ENCODE data around the gene KDM4B. TPM values are rescaled to one million over a fixed set of nuclear protein-coding genes. Genes with fewer than 3 reads are reported as not detected.

The KDM4B gene
- total and polyA plus RNA-seq, 9 of the 15 experiments (the other 6 are each of a cell fraction or from before 2014, with no cell fraction given), result 0.21 to 29.9 (median 7.3) TPM

- 92% methylated on average over 3 of the region's 3 CpGs for WGBS (ENCODE audit: insufficient coverage, low coverage, missing lambda C conversion rate)
- H3K4me3 ChIP-seq, result no peak overlapping the region
- H3K4me1 ChIP-seq (replicated peaks in 1 of 2; ENCODE audit: control insufficient read depth in 2 of 2, insufficient read depth in 2 of 2, low read length in 2 of 2), result peaks cover 5 to 65% of the 10 kb centered on the region in 2 experiments; a peak in 4 of 5 replicates
- intact Hi-C loops (cut with micrococcal nuclease) (no loop called here), in situ Hi-C loops (cut with MboI) (no loop called here)
- no peaks in the 10 kb centered on the region for H3K9me3 ChIP-seq (replicated peaks; ENCODE audit: control insufficient read depth, insufficient read depth, low read depth, low read length)
- H3K9ac ChIP-seq (ENCODE audit: insufficient read depth in 1 of 2, low read depth in 2 of 2, low read length in 2 of 2), result no peak overlapping the region
- CTCF ChIA-PET (ENCODE audit: low intra/inter-chr PET ratio), result no interaction called here
- H3K27me3 ChIP-seq (ENCODE audit: control insufficient read depth in 2 of 2, insufficient read depth in 2 of 2, low read length in 2 of 2), result no peaks in the 10 kb centered on the region
- peaks cover 14% of the 10 kb centered on the region; the same call in 2 of the 3 replicates for H3K36me3 ChIP-seq (ENCODE audit: control insufficient read depth, insufficient read depth, low read length)
- no peak for DNase-seq (ENCODE audit: extremely low read depth in 1 of 4, low spot score in 3 of 4)
- peaks cover 17% of the 10 kb centered on the region for H3K9me1 ChIP-seq (ENCODE audit: control insufficient read depth, insufficient read depth, low read length)
- peaks cover 73% of the 10 kb centered on the region for H3K79me2 ChIP-seq (ENCODE audit: control insufficient read depth, insufficient read depth, low read length)
- no peak for FAIRE-seq
- no TSS peak for BruUV-seq (replicated peaks)
- H3K27ac ChIP-seq (ENCODE audit: extremely low read depth, low read depth, low read length), result no peak overlapping the region
- H3K4me2 ChIP-seq (ENCODE audit: insufficient read depth, low read length), result no peak overlapping the region
- H4K20me1 ChIP-seq (replicated peaks; ENCODE audit: control insufficient read depth, insufficient read depth, low read length), result peaks cover 79% of the 10 kb centered on the region
- no peak overlapping the region for H2AFZ ChIP-seq (ENCODE audit: low read depth, low read length)
- POLR2A ChIA-PET, result no interaction called here
- ATAC-seq, result no peak; the same call in 2 of the 3 replicates
- TF ChIP-seq SNRNP70 (optimal IDR thresholded peaks at IDR 0.05; ENCODE audit: low read depth, low read length) (no peak), CUX1 (CRISPR knock-in tag; IDR thresholded peaks at IDR 0.05) (no peak), ZNF133 (CRISPR knock-in tag; IDR thresholded peaks at IDR 0.05) (no peak), CHD4 (IDR thresholded peaks at IDR 0.05; ENCODE audit: insufficient read depth, insufficient replicate concordance, low read depth, low read length, poor library complexity, severe bottlenecking) (no peak), RHOXF2B (CRISPR knock-in tag; conservative IDR thresholded peaks at IDR 0.05) (no peak), ARHGAP35 (IDR thresholded peaks at IDR 0.05; ENCODE audit: partially characterized antibody) (no peak)
- TF ChIP-seq, protein P1, sequence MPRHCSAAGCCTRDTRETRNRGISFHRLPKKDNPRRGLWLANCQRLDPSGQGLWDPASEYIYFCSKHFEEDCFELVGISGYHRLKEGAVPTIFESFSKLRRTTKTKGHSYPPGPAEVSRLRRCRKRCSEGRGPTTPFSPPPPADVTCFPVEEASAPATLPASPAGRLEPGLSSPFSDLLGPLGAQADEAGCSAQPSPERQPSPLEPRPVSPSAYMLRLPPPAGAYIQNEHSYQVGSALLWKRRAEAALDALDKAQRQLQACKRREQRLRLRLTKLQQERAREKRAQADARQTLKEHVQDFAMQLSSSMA (CRISPR knock-in tag; IDR thresholded peaks at IDR 0.05), result no peak
- TF ChIP-seq, protein P2, sequence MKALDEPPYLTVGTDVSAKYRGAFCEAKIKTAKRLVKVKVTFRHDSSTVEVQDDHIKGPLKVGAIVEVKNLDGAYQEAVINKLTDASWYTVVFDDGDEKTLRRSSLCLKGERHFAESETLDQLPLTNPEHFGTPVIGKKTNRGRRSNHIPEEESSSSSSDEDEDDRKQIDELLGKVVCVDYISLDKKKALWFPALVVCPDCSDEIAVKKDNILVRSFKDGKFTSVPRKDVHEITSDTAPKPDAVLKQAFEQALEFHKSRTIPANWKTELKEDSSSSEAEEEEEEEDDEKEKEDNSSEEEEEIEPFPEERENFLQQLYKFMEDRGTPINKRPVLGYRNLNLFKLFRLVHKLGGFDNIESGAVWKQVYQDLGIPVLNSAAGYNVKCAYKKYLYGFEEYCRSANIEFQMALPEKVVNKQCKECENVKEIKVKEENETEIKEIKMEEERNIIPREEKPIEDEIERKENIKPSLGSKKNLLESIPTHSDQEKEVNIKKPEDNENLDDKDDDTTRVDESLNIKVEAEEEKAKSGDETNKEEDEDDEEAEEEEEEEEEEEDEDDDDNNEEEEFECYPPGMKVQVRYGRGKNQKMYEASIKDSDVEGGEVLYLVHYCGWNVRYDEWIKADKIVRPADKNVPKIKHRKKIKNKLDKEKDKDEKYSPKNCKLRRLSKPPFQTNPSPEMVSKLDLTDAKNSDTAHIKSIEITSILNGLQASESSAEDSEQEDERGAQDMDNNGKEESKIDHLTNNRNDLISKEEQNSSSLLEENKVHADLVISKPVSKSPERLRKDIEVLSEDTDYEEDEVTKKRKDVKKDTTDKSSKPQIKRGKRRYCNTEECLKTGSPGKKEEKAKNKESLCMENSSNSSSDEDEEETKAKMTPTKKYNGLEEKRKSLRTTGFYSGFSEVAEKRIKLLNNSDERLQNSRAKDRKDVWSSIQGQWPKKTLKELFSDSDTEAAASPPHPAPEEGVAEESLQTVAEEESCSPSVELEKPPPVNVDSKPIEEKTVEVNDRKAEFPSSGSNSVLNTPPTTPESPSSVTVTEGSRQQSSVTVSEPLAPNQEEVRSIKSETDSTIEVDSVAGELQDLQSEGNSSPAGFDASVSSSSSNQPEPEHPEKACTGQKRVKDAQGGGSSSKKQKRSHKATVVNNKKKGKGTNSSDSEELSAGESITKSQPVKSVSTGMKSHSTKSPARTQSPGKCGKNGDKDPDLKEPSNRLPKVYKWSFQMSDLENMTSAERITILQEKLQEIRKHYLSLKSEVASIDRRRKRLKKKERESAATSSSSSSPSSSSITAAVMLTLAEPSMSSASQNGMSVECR (CRISPR knock-in tag; IDR thresholded peaks at IDR 0.05), result no peak
- TF ChIP-seq, protein P3, sequence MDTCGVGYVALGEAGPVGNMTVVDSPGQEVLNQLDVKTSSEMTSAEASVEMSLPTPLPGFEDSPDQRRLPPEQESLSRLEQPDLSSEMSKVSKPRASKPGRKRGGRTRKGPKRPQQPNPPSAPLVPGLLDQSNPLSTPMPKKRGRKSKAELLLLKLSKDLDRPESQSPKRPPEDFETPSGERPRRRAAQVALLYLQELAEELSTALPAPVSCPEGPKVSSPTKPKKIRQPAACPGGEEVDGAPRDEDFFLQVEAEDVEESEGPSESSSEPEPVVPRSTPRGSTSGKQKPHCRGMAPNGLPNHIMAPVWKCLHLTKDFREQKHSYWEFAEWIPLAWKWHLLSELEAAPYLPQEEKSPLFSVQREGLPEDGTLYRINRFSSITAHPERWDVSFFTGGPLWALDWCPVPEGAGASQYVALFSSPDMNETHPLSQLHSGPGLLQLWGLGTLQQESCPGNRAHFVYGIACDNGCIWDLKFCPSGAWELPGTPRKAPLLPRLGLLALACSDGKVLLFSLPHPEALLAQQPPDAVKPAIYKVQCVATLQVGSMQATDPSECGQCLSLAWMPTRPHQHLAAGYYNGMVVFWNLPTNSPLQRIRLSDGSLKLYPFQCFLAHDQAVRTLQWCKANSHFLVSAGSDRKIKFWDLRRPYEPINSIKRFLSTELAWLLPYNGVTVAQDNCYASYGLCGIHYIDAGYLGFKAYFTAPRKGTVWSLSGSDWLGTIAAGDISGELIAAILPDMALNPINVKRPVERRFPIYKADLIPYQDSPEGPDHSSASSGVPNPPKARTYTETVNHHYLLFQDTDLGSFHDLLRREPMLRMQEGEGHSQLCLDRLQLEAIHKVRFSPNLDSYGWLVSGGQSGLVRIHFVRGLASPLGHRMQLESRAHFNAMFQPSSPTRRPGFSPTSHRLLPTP (IDR thresholded peaks at IDR 0.05; ENCODE audit: borderline replicate concordance, extremely low read depth, insufficient read length), result no peak
Observed at GRCh38 chr19:4981681-4981958, 12.7 kb downstream of the KDM4B start.
